Neural progenitor cell (in vitro differentiated cells): ENCODE measurements around the gene SURF1.

Experiments used
- EZH2 ChIP-seq: fragments of 200-600 bp; sonication (generic); IDR thresholded peaks from 2 replicates; pipeline ENCODE4 v1.6.1; 2017; ENCODE audit warnings: antibody characterized with exemption, mild to moderate bottlenecking, moderate library complexity
- EZH2phosphoT487 ChIP-seq: fragments of 200-600 bp; sonication (generic); IDR thresholded peaks from 2 replicates; pipeline ENCODE4 v1.6.1; 2017; ENCODE audit warnings: antibody characterized with exemption
- TF ChIP-seq, protein P1 (sequence below): fragments of 200-600 bp; sonication (generic); IDR thresholded peaks from 2 replicates; pipeline ENCODE4 v1.5.1; 2017; ENCODE audit warnings: antibody characterized with exemption, mild to moderate bottlenecking

DNA sequence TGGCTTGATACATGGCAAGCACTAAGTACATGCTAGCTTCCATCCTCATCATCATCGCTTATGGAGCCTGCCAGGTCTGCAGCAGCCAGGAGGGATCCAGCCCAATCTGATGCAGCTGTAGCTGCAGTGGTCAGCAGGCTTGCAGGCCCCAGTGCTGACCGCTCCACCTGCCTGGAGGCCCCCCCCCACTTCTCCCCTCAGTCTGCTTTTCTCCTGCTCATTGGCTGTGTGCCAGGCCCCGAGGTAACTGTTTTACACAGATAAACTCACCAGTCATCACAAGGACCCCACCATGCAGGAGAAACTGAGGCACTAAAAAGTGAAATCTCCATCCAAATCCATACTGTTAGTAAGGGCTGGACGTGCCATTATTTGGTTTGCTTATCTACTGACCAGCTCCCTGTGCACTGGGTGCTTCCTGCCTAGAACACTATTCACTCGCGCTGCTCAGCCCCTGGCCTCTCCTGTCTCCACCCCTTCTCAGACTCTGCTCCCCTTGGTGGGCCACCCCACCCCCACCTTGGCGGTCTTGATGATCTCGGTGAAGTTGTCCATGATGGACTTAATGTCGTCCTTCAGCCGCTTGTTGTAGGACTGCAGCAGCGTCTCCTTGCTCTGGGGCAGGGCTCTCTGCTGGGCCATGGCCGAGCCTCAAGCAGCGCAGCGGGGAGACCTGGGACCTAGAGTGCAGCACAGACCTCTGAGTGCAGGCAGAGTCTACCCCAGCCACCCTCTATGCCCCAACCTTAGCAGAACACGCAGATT, 10.1 kb downstream of the SURF1 start:
- TF ChIP-seq, protein P1, sequence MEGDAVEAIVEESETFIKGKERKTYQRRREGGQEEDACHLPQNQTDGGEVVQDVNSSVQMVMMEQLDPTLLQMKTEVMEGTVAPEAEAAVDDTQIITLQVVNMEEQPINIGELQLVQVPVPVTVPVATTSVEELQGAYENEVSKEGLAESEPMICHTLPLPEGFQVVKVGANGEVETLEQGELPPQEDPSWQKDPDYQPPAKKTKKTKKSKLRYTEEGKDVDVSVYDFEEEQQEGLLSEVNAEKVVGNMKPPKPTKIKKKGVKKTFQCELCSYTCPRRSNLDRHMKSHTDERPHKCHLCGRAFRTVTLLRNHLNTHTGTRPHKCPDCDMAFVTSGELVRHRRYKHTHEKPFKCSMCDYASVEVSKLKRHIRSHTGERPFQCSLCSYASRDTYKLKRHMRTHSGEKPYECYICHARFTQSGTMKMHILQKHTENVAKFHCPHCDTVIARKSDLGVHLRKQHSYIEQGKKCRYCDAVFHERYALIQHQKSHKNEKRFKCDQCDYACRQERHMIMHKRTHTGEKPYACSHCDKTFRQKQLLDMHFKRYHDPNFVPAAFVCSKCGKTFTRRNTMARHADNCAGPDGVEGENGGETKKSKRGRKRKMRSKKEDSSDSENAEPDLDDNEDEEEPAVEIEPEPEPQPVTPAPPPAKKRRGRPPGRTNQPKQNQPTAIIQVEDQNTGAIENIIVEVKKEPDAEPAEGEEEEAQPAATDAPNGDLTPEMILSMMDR = no peak
- no peak for TF ChIP-seq EZH2
- TF ChIP-seq EZH2phosphoT487 = no peak
